ENCODE results near the gene CLDN14.

DNA sequence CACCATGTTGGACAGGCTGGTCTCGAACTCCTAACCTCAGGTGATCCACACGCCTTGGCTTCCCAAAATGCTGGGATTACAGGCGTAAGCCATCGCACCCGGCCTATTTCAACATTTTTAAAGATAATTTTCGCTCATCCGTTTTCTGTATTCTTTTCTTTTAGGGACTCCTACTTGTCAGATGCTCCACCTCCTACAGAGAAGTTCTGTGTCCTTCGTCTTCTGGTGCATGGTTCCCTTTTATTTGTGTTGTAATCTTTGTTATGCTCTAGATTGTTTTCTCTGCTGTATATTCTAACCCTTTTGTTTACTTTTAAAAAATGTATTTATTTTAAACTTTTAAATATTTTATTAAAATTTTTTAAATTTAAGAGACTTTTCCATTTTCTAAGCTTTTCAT lies 28.4 kb downstream of the CLDN14 start:
- TF ChIP-seq, protein P1, sequence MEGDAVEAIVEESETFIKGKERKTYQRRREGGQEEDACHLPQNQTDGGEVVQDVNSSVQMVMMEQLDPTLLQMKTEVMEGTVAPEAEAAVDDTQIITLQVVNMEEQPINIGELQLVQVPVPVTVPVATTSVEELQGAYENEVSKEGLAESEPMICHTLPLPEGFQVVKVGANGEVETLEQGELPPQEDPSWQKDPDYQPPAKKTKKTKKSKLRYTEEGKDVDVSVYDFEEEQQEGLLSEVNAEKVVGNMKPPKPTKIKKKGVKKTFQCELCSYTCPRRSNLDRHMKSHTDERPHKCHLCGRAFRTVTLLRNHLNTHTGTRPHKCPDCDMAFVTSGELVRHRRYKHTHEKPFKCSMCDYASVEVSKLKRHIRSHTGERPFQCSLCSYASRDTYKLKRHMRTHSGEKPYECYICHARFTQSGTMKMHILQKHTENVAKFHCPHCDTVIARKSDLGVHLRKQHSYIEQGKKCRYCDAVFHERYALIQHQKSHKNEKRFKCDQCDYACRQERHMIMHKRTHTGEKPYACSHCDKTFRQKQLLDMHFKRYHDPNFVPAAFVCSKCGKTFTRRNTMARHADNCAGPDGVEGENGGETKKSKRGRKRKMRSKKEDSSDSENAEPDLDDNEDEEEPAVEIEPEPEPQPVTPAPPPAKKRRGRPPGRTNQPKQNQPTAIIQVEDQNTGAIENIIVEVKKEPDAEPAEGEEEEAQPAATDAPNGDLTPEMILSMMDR (IDR thresholded peaks at IDR 0.05), result no peak
- TF ChIP-seq POLR2A (IDR thresholded peaks at IDR 0.05) (no peak), EP300 (IDR thresholded peaks at IDR 0.05) (no peak)
